Myocyte (in vitro differentiated cells): ENCODE measurements around the gene BCL2. TPM values are rescaled to one million over a fixed set of nuclear protein-coding genes. Genes with fewer than 3 reads are reported as not detected.
A peak's percentile ranks its signal among the peaks of the same experiment; 100 is the strongest.

Experiments
- DNase-seq: peaks from one replicate; pipeline ENCODE4 v3.0.0-alpha.2; 2012; ENCODE audit warnings: low read depth
- total RNA-seq: library from RNA; depleted of rRNA; stranded (reverse); fragments of >200 nt; gene quantifications from 2 replicates; pipeline ENCODE4 v1.2.3, GENCODE V29; 2014

Gene BCL2
- total RNA-seq, 1 donor from 2014 or later: 4.2 TPM

DNA sequence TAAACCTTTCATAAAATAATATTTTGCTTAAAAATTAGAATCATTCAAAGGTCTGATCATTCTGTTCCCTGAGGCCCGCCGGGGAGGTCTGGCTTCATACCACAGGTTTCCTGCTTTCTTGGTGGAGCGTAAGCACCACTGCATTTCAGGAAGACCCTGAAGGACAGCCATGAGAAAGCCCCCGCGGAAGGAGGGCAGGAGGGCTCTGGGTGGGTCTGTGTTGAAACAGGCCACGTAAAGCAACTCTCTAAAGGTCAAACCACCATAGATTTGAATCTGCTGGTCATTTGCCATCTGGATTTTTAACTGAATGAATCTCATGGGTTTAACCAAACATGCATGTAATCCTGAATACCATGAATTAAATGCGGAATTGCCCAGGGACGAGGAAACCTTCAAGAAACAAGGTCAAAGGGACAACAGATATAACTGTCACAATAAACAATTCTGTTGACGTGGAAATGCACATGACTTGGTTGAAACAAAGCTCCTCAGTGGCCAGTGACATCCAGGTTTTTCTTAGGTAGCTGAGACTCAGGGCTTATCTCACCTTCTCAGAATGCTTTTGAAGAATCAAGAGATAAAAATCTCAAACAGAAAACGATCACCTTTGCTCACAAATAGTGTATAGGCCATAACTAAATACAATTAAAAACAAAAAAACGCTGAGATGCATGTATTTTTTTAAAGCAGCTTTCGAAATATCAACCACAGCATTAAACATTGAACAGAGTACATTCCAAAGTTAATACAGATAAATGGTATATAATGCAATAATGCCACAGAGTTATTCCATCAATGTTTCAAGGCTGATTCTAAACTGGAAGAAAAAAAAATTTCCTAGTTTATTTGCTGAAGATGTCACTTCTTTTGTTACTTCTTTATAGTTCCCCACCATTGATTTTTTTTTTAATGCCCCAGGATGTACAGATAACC lies 193.2 kb downstream of the BCL2 start:
- no peak for DNase-seq

DNA sequence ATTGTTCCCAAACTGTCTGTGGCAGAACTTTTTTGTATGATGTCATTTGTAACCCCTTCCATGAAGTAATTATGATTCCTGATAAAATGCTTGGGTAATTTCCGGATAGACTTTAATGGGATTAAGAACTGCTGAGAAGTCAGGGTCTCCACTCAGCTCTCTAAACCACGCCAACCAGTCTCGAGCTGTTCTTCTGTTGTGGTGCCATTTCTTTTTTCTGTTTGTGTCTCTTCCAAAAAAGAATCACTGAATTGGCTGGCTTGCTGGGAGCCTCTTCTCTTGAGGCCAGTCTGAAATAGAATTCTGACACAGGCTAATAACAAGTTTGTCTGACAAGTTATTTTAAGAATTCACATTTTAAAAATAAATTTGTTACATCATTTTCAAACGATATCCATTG lies 198.9 kb downstream of the BCL2 start:
- peak; percentile 18 for DNase-seq

DNA sequence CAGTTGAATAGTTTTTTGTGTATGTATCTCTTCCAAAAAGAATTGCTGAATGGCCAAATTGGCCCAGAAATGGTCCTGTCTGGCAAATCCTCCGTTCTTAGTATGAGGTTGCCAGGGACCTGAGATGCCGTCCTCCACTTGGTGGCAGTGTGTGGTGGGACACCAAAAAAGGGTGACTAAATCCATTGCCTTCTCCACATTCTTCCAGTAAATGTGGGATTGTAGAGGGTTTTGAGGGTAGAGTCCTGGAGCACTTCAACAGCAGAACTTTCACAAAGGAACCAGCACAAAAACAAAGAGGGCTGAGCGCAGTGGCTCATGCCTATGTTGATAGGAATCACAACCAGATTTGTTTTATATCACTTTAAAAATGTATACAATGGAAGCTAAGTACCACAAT lies 199.9 kb downstream of the BCL2 start:
- peak; percentile 37 for DNase-seq

DNA sequence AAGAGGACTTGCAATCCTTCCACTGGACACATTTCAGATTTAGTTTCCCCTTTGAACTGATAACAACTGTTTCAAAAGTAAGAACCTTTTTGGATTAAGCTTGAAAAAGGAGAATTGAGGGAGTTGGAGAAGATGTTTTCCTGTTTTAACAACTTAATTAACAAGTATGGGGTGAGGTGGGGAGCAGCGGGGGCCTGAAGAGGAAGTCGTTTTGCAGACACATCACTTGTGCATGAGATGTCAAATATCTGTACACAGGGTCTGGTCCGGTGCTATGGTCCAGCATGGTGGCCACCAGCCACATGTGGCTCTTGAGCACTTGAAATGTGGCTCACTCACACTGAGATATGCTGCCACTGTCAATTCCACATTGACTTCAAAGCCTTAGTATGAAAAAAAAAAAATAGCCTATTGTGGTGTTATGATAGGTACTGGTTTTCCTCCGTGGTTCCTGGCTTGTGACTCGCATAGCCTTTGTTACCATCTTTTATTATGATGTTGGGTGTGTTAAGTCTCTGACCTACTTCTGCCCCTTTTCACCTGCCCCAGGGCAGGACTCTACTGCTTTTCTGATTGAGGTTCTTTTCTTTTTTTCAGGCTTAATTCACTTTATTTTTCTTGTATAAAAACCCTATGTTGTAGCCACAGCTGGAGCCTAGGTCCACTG lies 205.5 kb downstream of the BCL2 start:
- no peak for DNase-seq

GRCh38 chr18:63112706-63113105 lies 206.9 kb downstream of the BCL2 start:
- no peak for DNase-seq

GRCh38 chr18:63111671-63112402 lies 207.7 kb downstream of the BCL2 start:
- peak; percentile 8 for DNase-seq

GRCh38 chr18:63109802-63110201 lies 209.8 kb downstream of the BCL2 start:
- no peak for DNase-seq

DNA sequence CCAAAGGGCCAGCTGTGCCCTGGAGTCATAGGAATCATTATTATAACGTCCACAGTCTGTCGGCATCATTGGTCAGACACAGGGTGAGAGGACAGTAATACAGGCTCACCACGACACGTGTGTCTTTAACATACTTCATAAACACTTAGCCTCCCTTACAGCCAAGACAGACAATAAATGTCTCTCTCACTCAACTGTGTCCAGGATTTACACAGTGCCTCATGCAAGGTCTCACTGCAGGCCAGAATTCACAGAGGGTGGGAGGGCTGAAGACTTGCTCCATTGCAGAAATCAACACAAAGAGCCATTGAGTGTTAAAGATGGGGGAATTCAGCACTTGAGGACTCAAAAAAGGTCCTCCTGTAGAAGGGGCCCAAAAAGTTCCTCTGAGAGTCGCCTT lies 210.5 kb downstream of the BCL2 start:
- no peak for DNase-seq

GRCh38 chr18:63107931-63108330 lies 211.6 kb downstream of the BCL2 start:
- DNase-seq: no peak

GRCh38 chr18:63107171-63107845 lies 212.3 kb downstream of the BCL2 start:
- DNase-seq: no peak

DNA sequence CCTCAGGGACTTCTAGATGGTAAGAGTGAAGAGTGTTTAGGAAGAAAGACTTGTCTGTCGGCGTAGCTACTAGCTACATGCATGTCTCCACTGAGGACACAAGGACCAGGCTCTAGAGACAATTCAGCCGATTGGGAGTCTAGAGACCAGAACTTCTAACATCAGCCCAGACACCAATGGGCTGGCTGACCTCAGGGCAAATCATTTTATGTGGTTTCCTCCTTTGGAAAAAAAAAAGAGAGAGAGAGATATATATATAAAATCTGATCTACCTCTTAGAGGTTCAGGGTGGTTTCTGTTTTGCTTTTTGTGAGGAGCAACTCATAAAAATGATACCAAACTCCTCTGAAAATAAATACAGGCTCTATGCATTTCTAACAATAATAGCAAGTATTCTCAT lies 212.8 kb downstream of the BCL2 start:
- no peak for DNase-seq

GRCh38 chr18:63105636-63106316 lies 213.8 kb downstream of the BCL2 start:
- DNase-seq: no peak

DNA sequence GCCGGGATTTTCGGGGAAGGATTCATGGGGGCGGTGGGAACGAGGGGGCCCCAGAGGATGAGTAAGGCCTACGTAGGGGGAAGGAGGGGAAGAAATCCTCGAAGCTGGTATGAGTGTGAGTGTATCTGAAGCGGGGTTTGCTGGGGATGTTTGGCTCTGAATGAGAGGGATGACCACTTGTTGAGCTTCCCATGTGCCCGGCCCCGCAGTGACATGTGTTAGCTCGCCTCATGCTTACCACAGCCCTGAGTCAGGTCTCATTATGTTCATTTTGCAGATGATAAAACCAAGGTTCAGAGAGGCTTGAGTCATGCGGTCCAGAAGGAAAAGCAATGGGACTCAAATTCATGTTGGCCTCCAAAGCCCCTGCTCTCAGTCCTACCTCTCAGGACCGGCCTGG lies 214.7 kb downstream of the BCL2 start:
- DNase-seq: no peak

DNA sequence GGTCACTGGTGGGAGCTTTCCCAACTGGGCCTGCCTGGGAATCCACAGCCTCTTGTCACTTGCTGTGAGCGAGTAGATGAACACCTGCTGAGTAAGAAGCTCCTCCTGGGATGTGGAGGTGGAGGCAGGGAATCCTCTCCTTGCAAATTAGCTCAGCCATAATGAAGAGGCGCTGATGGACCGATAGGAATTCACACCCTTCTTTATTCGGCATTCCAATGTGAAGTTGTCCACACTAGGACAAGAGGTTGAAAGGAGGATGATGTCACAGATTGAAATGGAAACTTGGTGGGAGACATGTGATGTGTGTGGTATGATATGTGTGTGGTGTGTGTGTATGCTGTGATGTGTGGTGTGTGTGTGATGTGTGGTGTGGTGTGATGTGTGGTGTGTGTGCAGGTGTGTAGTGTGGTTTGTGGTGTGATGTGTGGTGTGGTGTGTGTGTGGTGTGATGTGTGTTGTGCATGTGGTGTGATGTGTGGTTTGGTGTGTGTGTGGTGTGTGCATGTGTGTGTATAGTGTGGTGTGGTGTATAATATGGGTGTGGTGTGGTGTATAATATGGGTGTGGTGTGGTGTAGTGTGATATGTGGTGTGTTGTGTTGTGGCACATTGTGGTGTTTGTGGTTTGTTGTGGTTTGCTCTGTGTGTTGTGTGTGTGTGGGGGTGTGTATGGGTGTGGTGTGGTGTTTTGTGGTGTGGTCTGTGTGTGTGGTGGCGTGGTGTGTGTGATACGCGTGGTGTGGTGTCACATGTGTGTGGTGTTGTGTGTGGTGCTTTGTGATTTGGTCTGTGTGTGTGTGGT lies 216.4 kb downstream of the BCL2 start:
- DNase-seq: peak; percentile 5

GRCh38 chr18:63100630-63101055 lies 218.9 kb downstream of the BCL2 start:
- DNase-seq: no peak

GRCh38 chr18:63099848-63100629 lies 219.5 kb downstream of the BCL2 start:
- no peak for DNase-seq

DNA sequence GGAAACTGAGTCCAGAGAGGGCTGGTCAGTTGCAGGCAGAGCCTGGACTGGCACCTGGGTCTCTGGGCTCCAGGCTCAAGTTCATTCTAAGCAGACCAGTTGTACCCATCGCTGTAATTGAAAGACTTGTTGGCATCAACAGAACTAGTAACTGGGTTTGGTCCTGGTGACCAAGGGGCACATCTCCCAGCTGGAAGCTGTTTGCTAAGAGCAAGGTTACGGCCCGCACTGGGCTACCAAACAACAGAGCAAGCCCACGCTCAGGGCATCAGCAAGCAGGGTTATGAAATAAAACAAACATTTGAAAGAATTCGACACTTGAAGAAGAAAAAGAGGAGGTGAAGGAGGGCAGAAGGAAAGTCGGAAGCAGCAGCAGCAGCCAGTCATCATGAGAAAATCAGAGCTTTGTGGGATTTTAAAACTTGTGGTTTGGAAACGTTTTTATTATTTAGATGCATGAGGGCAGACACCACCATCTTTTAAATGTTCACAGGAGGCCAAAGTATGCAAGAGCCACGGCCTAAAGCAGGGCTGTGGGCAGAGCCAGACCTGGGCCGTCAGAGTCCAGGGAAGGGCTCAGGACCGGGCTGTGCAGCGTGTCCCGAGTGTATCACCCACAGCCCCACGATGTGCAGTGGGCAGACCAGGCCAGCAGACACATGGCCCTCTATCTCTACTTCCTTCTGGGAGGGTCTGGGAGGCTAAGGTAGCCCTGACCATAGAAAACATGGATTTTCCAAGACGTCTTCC lies 220.3 kb downstream of the BCL2 start:
- no peak for DNase-seq
